H1 (cell line): Measurements from ENCODE around the gene GRIP2. TPM values are rescaled to one million over a fixed set of nuclear protein-coding genes. Genes with fewer than 3 reads are reported as not detected.

Experiments
- CTCF ChIA-PET: fragments of 300-600 bp; sonication (Branson Sonifier 250); formaldehyde crosslinking; loops from one replicate; lab custom pipeline; 2021; ENCODE audit not compliant: partially characterized antibody; lab: Charles Lee
- POLR2A ChIA-PET: fragments of 300-600 bp; sonication (Branson Sonifier 250); formaldehyde crosslinking; loops from one replicate; lab custom pipeline; 2021; ENCODE audit warnings: inconsistent platforms; ENCODE audit not compliant: partially characterized antibody; lab: Charles Lee
- DNase-seq, 2 experiments: peaks; one replicate each; pipeline versions ENCODE4 v3.0.0 to v3.0.0-alpha.2; 2010 to 2022; ENCODE audit warnings: low spot score in 2 of 2, low read depth in 1 of 2, mixed read lengths in 1 of 2
- FAIRE-seq: peaks from 2 replicates; lab custom pipeline; 2011; peaks lifted over from hg19 to GRCh38; lab: Jason Lieb, UNC
- H2AFZ ChIP-seq: 2 replicates; pipeline ENCODE4 v1.8.1; 2012; ENCODE audit warnings: low read length, inconsistent platforms
- H2AK5ac ChIP-seq: 2 replicates; pipeline ENCODE4 v1.6.1; 2013; ENCODE audit warnings: low read depth, low read length
- H2BK120ac ChIP-seq: replicated peaks from 2 replicates; pipeline ENCODE3; 2013; ENCODE audit warnings: low read depth, low read length, inconsistent platforms
- H2BK12ac ChIP-seq: 2 replicates; pipeline ENCODE4 v1.6.1; 2013; ENCODE audit warnings: low read depth, low read length
- H2BK15ac ChIP-seq: 2 replicates; pipeline ENCODE4 v1.6.1; 2013; ENCODE audit warnings: low read length
- H2BK20ac ChIP-seq: 2 replicates; pipeline ENCODE4 v1.6.1; 2013; ENCODE audit warnings: low read length
- H2BK5ac ChIP-seq: 2 replicates; pipeline ENCODE4 v1.6.1; 2013; ENCODE audit warnings: low read depth, low read length
- H3K14ac ChIP-seq: 2 replicates; pipeline ENCODE4 v1.6.1; 2013; ENCODE audit warnings: inconsistent platforms; ENCODE audit not compliant: insufficient read length
- H3K18ac ChIP-seq: 2 replicates; pipeline ENCODE4 v1.6.1; 2013; ENCODE audit warnings: low read length; ENCODE audit errors: extremely low read depth
- H3K23ac ChIP-seq: 2 replicates; pipeline ENCODE4 v1.6.1; 2013; ENCODE audit warnings: inconsistent platforms; ENCODE audit not compliant: insufficient read length
- H3K23me2 ChIP-seq: 2 replicates; pipeline ENCODE4 v1.6.1; 2013; ENCODE audit warnings: low read depth, low read length
- H3K27ac ChIP-seq: 2 replicates; pipeline ENCODE4 v1.6.1; 2011; ENCODE audit warnings: low read depth, low read length, inconsistent platforms
- H3K27me3 ChIP-seq, 4 experiments: replicated peaks in 1 of 4; 1 replicate in 1 of 4; 2 replicates in 3 of 4; pipeline versions ENCODE4 v1.6.1 to v1.8.1; 2011 to 2013; ENCODE audit warnings: low read length in 3 of 4, mild to moderate bottlenecking in 3 of 4, inconsistent platforms in 2 of 4, mixed read lengths in 2 of 4, moderate library complexity in 1 of 4; ENCODE audit not compliant: control insufficient read depth in 3 of 4, insufficient read depth in 3 of 4; ENCODE audit errors: extremely low read depth in 1 of 4
- H3K36me3 ChIP-seq, 4 experiments: 2 replicates each; pipeline versions ENCODE4 v1.6.1 to v1.8.1; 2011 to 2013; ENCODE audit warnings: mild to moderate bottlenecking in 4 of 4, low read length in 3 of 4, moderate library complexity in 2 of 4, control low read depth in 1 of 4, inconsistent platforms in 1 of 4; ENCODE audit not compliant: insufficient read depth in 4 of 4, control insufficient read depth in 2 of 4
- H3K4ac ChIP-seq: replicated peaks from 2 replicates; pipeline ENCODE3; 2013; ENCODE audit warnings: low read length, low read depth, mixed read lengths, inconsistent platforms; ENCODE audit not compliant: insufficient read length
- H3K4me1 ChIP-seq, 4 experiments: replicated peaks in 1 of 4; 1 replicate in 1 of 4; 2 replicates in 3 of 4; pipeline versions ENCODE4 v1.6.1 to v1.8.1; 2011 to 2013; ENCODE audit warnings: low read length in 3 of 4, inconsistent platforms in 2 of 4, mixed read lengths in 1 of 4; ENCODE audit not compliant: insufficient read depth in 4 of 4, control insufficient read depth in 3 of 4
- H3K4me2 ChIP-seq, 2 experiments: 2 replicates each; pipeline versions ENCODE4 v1.6.1 to v1.8.1; 2011 to 2013; ENCODE audit warnings: low read depth in 2 of 2, low read length in 2 of 2, control low read depth in 1 of 2, inconsistent platforms in 1 of 2, mild to moderate bottlenecking in 1 of 2; ENCODE audit not compliant: insufficient read depth in 1 of 2
- H3K4me3 ChIP-seq, 4 experiments: fragments of 200-600, 300-600 bp in 1 of 4; sonication (generic), shearing (Covaris generic), sonication (Bioruptor Twin) in 1 of 4; 2 replicates each; pipeline versions ENCODE4 v1.5.1 to v1.8.1; 2011 to 2016; ENCODE audit warnings: low read length in 4 of 4, low read depth in 3 of 4, control low read depth in 2 of 4, inconsistent platforms in 2 of 4, mild to moderate bottlenecking in 2 of 4, mixed read lengths in 1 of 4, moderate library complexity in 1 of 4; ENCODE audit not compliant: insufficient read depth in 2 of 4; ENCODE audit errors: extremely low read depth in 1 of 4
- H3K56ac ChIP-seq: replicated peaks from 2 replicates; pipeline ENCODE3; 2013; ENCODE audit warnings: low read depth, mild to moderate bottlenecking, mixed read lengths, low read length, inconsistent platforms; ENCODE audit not compliant: insufficient read length
- H3K79me1 ChIP-seq: 2 replicates; pipeline ENCODE4 v1.6.1; 2013; ENCODE audit warnings: low read depth, low read length, control low read depth
- H3K79me2 ChIP-seq, 2 experiments: 2 replicates each; pipeline versions ENCODE4 v1.6.1 to v1.8.1; 2012 to 2013; ENCODE audit warnings: low read length in 2 of 2, mild to moderate bottlenecking in 2 of 2, inconsistent platforms in 1 of 2; ENCODE audit not compliant: insufficient read depth in 2 of 2, control insufficient read depth in 1 of 2
- H3K9ac ChIP-seq, 4 experiments: replicated peaks in 1 of 4; 1 replicate in 1 of 4; 2 replicates in 3 of 4; pipeline versions ENCODE4 v1.6.1 to v1.8.1; 2011 to 2013; ENCODE audit warnings: low read depth in 3 of 4, low read length in 3 of 4, control low read depth in 2 of 4, mild to moderate bottlenecking in 2 of 4, moderate library complexity in 2 of 4, inconsistent platforms in 1 of 4; ENCODE audit errors: extremely low read depth in 1 of 4
- H3K9me3 ChIP-seq, 2 experiments: 2 replicates each; pipeline versions ENCODE4 v1.6.1 to v1.8.1; 2012 to 2013; ENCODE audit warnings: mild to moderate bottlenecking in 2 of 2, moderate library complexity in 2 of 2, control low read depth in 1 of 2, inconsistent platforms in 1 of 2, low read depth in 1 of 2, low read length in 1 of 2, mixed read lengths in 1 of 2; ENCODE audit not compliant: insufficient read depth in 2 of 2
- H4K20me1 ChIP-seq, 2 experiments: replicated peaks in 1 of 2; 2 replicates each; pipeline versions ENCODE3 to v1.8.1; 2011 to 2013; ENCODE audit warnings: inconsistent platforms in 2 of 2, low read length in 2 of 2, mild to moderate bottlenecking in 1 of 2; ENCODE audit not compliant: insufficient read depth in 2 of 2, control insufficient read depth in 1 of 2
- H4K5ac ChIP-seq: 2 replicates; pipeline ENCODE4 v1.6.1; 2013; ENCODE audit warnings: low read length, low read depth, mixed read lengths, inconsistent platforms; ENCODE audit not compliant: insufficient read length
- H4K8ac ChIP-seq: 2 replicates; pipeline ENCODE4 v1.8.0; 2013; ENCODE audit warnings: mild to moderate bottlenecking, moderate library complexity, low read length, inconsistent platforms; ENCODE audit not compliant: insufficient read depth; ENCODE audit errors: extremely low read depth
- H4K91ac ChIP-seq: replicated peaks from 2 replicates; pipeline ENCODE3; 2013; ENCODE audit warnings: low read length, mixed read lengths, inconsistent platforms; ENCODE audit not compliant: insufficient read length
- BCL11A ChIP-seq, 2 experiments: IDR thresholded peaks; one replicate each; pipeline ENCODE4 v1.6.1; 2011; ENCODE audit warnings: low read depth in 2 of 2, low read length in 2 of 2, mild to moderate bottlenecking in 2 of 2
- EGR1 ChIP-seq: IDR thresholded peaks from 2 replicates; pipeline ENCODE4 v1.6.1; 2011; ENCODE audit warnings: low read depth, low read length, borderline replicate concordance
- GABPA ChIP-seq: IDR thresholded peaks from 2 replicates; pipeline ENCODE4 v1.6.1; 2011; ENCODE audit warnings: mild to moderate bottlenecking, low read length, moderate library complexity, borderline replicate concordance; ENCODE audit not compliant: insufficient read depth
- KDM4A ChIP-seq: IDR thresholded peaks from one replicate; pipeline ENCODE4 v1.7.1; 2012; ENCODE audit warnings: low read depth, mild to moderate bottlenecking, moderate library complexity, low read length, inconsistent platforms; ENCODE audit not compliant: severe bottlenecking
- POLR2A ChIP-seq, 2 experiments: IDR thresholded peaks; 1 replicate in 1 of 2; 2 replicates in 1 of 2; pipeline ENCODE4 v1.6.1; 2011; ENCODE audit warnings: low read depth in 2 of 2, low read length in 2 of 2, mild to moderate bottlenecking in 2 of 2; ENCODE audit errors: control extremely low read depth in 1 of 2
- RAD21 ChIP-seq, 2 experiments: IDR thresholded peaks in 1 of 2; conservative IDR thresholded peaks in 1 of 2; 2 replicates each; pipeline ENCODE4 v1.6.1; 2011; ENCODE audit warnings: low read depth in 2 of 2, low read length in 2 of 2, improper control_type of control experiment in 1 of 2, inconsistent platforms in 1 of 2, mild to moderate bottlenecking in 1 of 2, moderate library complexity in 1 of 2
- RNF2 ChIP-seq: fragments of 200-900, 300-1000 bp; sonication (generic); IDR thresholded peaks from 2 replicates; pipeline ENCODE4 v1.7.1; 2016; ENCODE audit warnings: borderline replicate concordance, low read depth, mild to moderate bottlenecking, antibody characterized with exemption, low read length; ENCODE audit not compliant: poor library complexity, severe bottlenecking; ENCODE audit errors: missing control alignments
- USF2 ChIP-seq: IDR thresholded peaks from 2 replicates; pipeline ENCODE4 v1.6.1; 2011; ENCODE audit warnings: low read length, improper control_type of control experiment
- WGBS, 2 experiments: shearing (Covaris generic) in 1 of 2; methylation state at CpG; one replicate each; pipeline versions ENCODE4 v1.1.6 to v1.1.7; 2013 to 2015; ENCODE audit warnings: low lambda C conversion rate in 2 of 2, mixed read lengths in 2 of 2, inconsistent platforms in 1 of 2, low coverage in 1 of 2, missing lambda C conversion rate in 1 of 2; ENCODE audit not compliant: insufficient replicate concordance in 2 of 2, insufficient coverage in 1 of 2, insufficient read length in 1 of 2; ENCODE audit errors: extremely low coverage in 1 of 2, missing lambda C conversion rate in 1 of 2; 5-methylcytosine and 5-hydroxymethylcytosine counted together
- polyA plus RNA-seq, 7 experiments: library from polyadenylated mRNA; depleted of rRNA in 3 of 7; stranded (reverse) in 5 of 7; unstranded in 2 of 7; fragments of >200 nt in 5 of 7; fragments of 200-250 nt in 2 of 7; gene quantifications; 1 replicate in 5 of 7; 2 replicates in 1 of 7; 4 replicates in 1 of 7; pipeline versions ENCODE4 v1.2.1 to v1.2.3, GENCODE V29; 2011 to 2013; ENCODE audit warnings: missing spikeins in 2 of 7, mixed read lengths in 2 of 7
- total RNA-seq: library from RNA; stranded (reverse); fragmentation: NEBNext Ultra II Directional; extraction: Animal tissue kit (Norgen Biotek cat#: 25700); gene quantifications from 2 replicates; pipeline ENCODE4 v1.2.1, GENCODE V29; 2021

The GRIP2 gene
- total and polyA plus RNA-seq, 2 of the 8 experiments (the other 6 are each of a cell fraction or from before 2014, with no cell fraction given) = 2.5 to 6.4 TPM

GRCh38 chr3:14494973-14495300 is 45.2 kb downstream of the GRIP2 start:
- H3K36me3 ChIP-seq = no peaks in the 10 kb centered on the region
- no peak overlapping the region for H3K4me3 ChIP-seq
- H3K14ac ChIP-seq = no peak overlapping the region
- no peak overlapping the region for H2AFZ ChIP-seq
- H3K4me2 ChIP-seq = no peak overlapping the region
- whole genome bisulfite sequencing, 2 experiments = 90% methylated on average over 4 of the region's 5 CpGs; no CpG with 5 or more reads in 1 of the 2 experiments
- no peak overlapping the region for H3K9ac ChIP-seq
- no peaks in the 10 kb centered on the region for H3K27me3 ChIP-seq
- no peak overlapping the region for H2BK20ac ChIP-seq
- H3K27ac ChIP-seq = no peak overlapping the region
- H3K79me1 ChIP-seq = no peaks in the 10 kb centered on the region; the same call in 1 of the 2 replicates
- no peak overlapping the region for H2BK5ac ChIP-seq
- H2BK12ac ChIP-seq = no peak overlapping the region
- no peak overlapping the region for H3K23ac ChIP-seq
- TF ChIP-seq POLR2A (IDR thresholded peaks at IDR 0.05; ENCODE audit: control extremely low read depth in 1 of 2, low read depth in 2 of 2, low read length in 2 of 2) (no peak), USF2 (no peak), RAD21 (IDR thresholded peaks at IDR 0.05 in 1 of 2, conservative IDR thresholded peaks at IDR 0.05 in 1 of 2; ENCODE audit: low read depth in 2 of 2, low read length in 2 of 2) (no peak), EGR1 (no peak), GABPA (no peak), BCL11A (IDR thresholded peaks at IDR 0.05; ENCODE audit: low read depth in 2 of 2, low read length in 2 of 2) (no peak), KDM4A (no peak), RNF2 (no peak)
- H4K8ac ChIP-seq = no peak overlapping the region
- DNase-seq (no peak), FAIRE-seq (no peak)
- H3K4me1 ChIP-seq = no peaks in the 10 kb centered on the region; a peak in 1 of 7 replicates
- H4K20me1 ChIP-seq = no peaks in the 10 kb centered on the region
- no peaks in the 10 kb centered on the region for H3K23me2 ChIP-seq
- no peak overlapping the region for H3K56ac ChIP-seq
- no peak overlapping the region for H4K91ac ChIP-seq
- H3K18ac ChIP-seq = no peak overlapping the region
- H2BK15ac ChIP-seq = no peak overlapping the region
- ChIA-PET CTCF (interaction anchor here (0.6 to 2.0 kb wide), 11 partner anchors 32 to 291 kb away, joined by 3 to 7 read pairs (median 4); no protein-coding TSS in a partner anchor), POLR2A (no interaction called here)
- H3K9me3 ChIP-seq = no peaks in the 10 kb centered on the region
- no peak overlapping the region for H2BK120ac ChIP-seq
- no peak overlapping the region for H4K5ac ChIP-seq
- H3K4ac ChIP-seq = no peak overlapping the region
- no peaks in the 10 kb centered on the region for H3K79me2 ChIP-seq
- no peak overlapping the region for H2AK5ac ChIP-seq
